Neuronal stem cell (in vitro differentiated cells): ENCODE data around the gene XRCC3.
A peak's percentile ranks its signal among the peaks of the same experiment; 100 is the strongest.

ENCODE experiments used
- DNase-seq: peaks from one replicate; pipeline ENCODE4 v3.0.0-alpha.2; 2013; ENCODE audit warnings: low spot score
- H2AFZ ChIP-seq: one replicate; pipeline ENCODE4 v1.6.1; 2013; ENCODE audit warnings: mild to moderate bottlenecking, low read length, inconsistent platforms
- H2AK5ac ChIP-seq: 2 replicates; pipeline ENCODE4 v1.6.1; 2013; ENCODE audit warnings: low read depth, mild to moderate bottlenecking, inconsistent platforms, low read length, moderate library complexity, mixed read lengths
- H2BK120ac ChIP-seq: 2 replicates; pipeline ENCODE4 v1.6.1; 2013; ENCODE audit warnings: low read depth, mild to moderate bottlenecking, inconsistent platforms, low read length, moderate library complexity, mixed read lengths
- H2BK12ac ChIP-seq: one replicate; pipeline ENCODE4 v1.6.1; 2013; ENCODE audit warnings: low read length, inconsistent platforms
- H2BK15ac ChIP-seq: 2 replicates; pipeline ENCODE4 v1.6.1; 2013; ENCODE audit warnings: mild to moderate bottlenecking, low read length, inconsistent platforms, mixed read lengths
- H2BK5ac ChIP-seq: one replicate; pipeline ENCODE4 v1.6.1; 2013; ENCODE audit warnings: inconsistent platforms, mild to moderate bottlenecking, low read length, moderate library complexity
- H3K14ac ChIP-seq: one replicate; pipeline ENCODE4 v1.6.1; 2013; ENCODE audit warnings: low read length, inconsistent platforms
- H3K18ac ChIP-seq: 2 replicates; pipeline ENCODE4 v1.6.1; 2013; ENCODE audit warnings: low read length, inconsistent platforms
- H3K23ac ChIP-seq: 2 replicates; pipeline ENCODE4 v1.6.1; 2013; ENCODE audit warnings: low read depth, mild to moderate bottlenecking, mixed read lengths, low read length, inconsistent platforms; ENCODE audit not compliant: poor library complexity
- H3K27ac ChIP-seq: replicated peaks from 3 replicates; pipeline ENCODE4 v1.5.1; 2013; ENCODE audit warnings: low read length, inconsistent platforms
- H3K27me3 ChIP-seq, 3 experiments: 2 replicates each; pipeline ENCODE4 v1.6.1; 2013; ENCODE audit warnings: low read length in 3 of 3, mild to moderate bottlenecking in 2 of 3, inconsistent platforms in 1 of 3, low read depth in 1 of 3, mixed read lengths in 1 of 3, moderate library complexity in 1 of 3; ENCODE audit not compliant: control insufficient read depth in 3 of 3, insufficient read depth in 3 of 3
- H3K36me3 ChIP-seq, 2 donors: replicated peaks in 1 of 2; 2 replicates each; pipeline ENCODE4 v1.6.1; 2013; ENCODE audit warnings: low read length in 2 of 2; ENCODE audit not compliant: control insufficient read depth in 2 of 2, insufficient read depth in 2 of 2
- H3K4ac ChIP-seq: 2 replicates; pipeline ENCODE4 v1.6.1; 2013; ENCODE audit warnings: inconsistent platforms, mild to moderate bottlenecking, low read length, moderate library complexity
- H3K4me1 ChIP-seq, 2 donors: 1 replicate in 1 of 2; 2 replicates in 1 of 2; pipeline ENCODE4 v1.6.1; 2013; ENCODE audit warnings: low read length in 2 of 2, low read depth in 1 of 2; ENCODE audit not compliant: control insufficient read depth in 2 of 2, insufficient read depth in 1 of 2
- H3K4me2 ChIP-seq: one replicate; pipeline ENCODE4 v1.6.1; 2013; ENCODE audit warnings: mild to moderate bottlenecking, low read length, inconsistent platforms; ENCODE audit not compliant: insufficient read depth, poor library complexity, severe bottlenecking
- H3K4me3 ChIP-seq, 2 donors: 2 replicates each; pipeline ENCODE4 v1.5.1; 2013; ENCODE audit warnings: low read length in 2 of 2, mild to moderate bottlenecking in 2 of 2, inconsistent platforms in 1 of 2, moderate library complexity in 1 of 2
- H3K79me1 ChIP-seq: one replicate; pipeline ENCODE4 v1.6.1; 2013; ENCODE audit warnings: low read depth, mild to moderate bottlenecking, inconsistent platforms, low read length, moderate library complexity
- H3K9ac ChIP-seq: one replicate; pipeline ENCODE4 v1.6.1; 2013; ENCODE audit warnings: mild to moderate bottlenecking, low read depth, low read length, inconsistent platforms; ENCODE audit not compliant: poor library complexity
- H3K9me3 ChIP-seq, 2 donors: replicated peaks in 1 of 2; 2 replicates each; pipeline versions ENCODE3 to v1.6.1; 2013; ENCODE audit warnings: low read length in 2 of 2, mild to moderate bottlenecking in 2 of 2, inconsistent platforms in 1 of 2, low read depth in 1 of 2, mixed read lengths in 1 of 2, moderate library complexity in 1 of 2; ENCODE audit not compliant: control insufficient read depth in 2 of 2, insufficient read depth in 1 of 2
- H4K8ac ChIP-seq: one replicate; pipeline ENCODE4 v1.6.1; 2013; ENCODE audit warnings: low read depth, mild to moderate bottlenecking, inconsistent platforms, low read length, moderate library complexity
- H4K91ac ChIP-seq: one replicate; pipeline ENCODE4 v1.6.1; 2013; ENCODE audit warnings: low read length, low read depth, mild to moderate bottlenecking, inconsistent platforms; ENCODE audit not compliant: poor library complexity
- WGBS, 2 donors: extraction: QIAGEN DNeasy Blood & Tissue Kit; methylation state at CpG; one replicate each; pipeline ENCODE4 v1.1.7; 2013; ENCODE audit warnings: missing lambda C conversion rate in 2 of 2, mixed read lengths in 1 of 2; ENCODE audit not compliant: insufficient read length in 2 of 2, insufficient replicate concordance in 1 of 2; ENCODE audit errors: extremely low coverage in 2 of 2; 5-methylcytosine and 5-hydroxymethylcytosine counted together

XRCC3 gene

DNA sequence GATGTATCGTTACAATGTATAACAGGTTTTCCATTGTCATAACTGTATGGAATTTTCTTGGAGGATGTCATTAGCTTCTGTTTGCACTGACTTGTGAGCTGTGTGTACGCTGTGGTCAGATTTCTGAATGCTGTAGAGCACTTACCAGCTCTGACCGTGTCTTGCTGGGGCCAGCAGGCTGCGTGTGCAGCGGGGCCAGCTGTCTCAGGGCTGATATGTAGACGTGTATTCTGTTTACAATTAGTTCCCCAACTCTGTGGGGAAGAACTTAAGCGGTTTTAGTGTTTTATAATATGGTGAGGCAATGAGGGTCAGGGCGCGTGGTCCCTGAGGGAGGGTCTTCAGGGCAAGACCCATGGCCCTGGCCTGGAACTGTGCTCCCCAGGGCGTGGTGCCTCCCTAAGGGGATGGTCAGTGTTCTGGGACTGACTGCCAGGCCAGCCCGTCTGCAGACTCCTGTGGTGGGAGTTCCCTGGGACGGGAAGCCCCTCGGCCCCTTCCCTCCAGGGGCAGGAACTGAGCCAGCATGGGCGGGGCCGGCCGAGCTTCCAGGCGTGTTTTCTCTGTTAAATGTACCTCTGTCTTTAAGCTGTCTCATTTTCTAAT, 18.7 kb downstream of the XRCC3 start:
- no peak overlapping the region for H2AK5ac ChIP-seq
- no peak overlapping the region for H2BK15ac ChIP-seq
- H2AFZ ChIP-seq = no peak overlapping the region
- no peak overlapping the region for H4K8ac ChIP-seq
- no peak overlapping the region for H2BK12ac ChIP-seq
- no peak overlapping the region for H2BK120ac ChIP-seq
- no peaks in the 10 kb centered on the region for H3K9me3 ChIP-seq
- H2BK5ac ChIP-seq = no peak overlapping the region
- peaks cover 60 to 94% of the 10 kb centered on the region in 2 donors for H3K36me3 ChIP-seq
- H4K91ac ChIP-seq = no peak overlapping the region
- H3K18ac ChIP-seq = no peak overlapping the region
- no peaks in the 10 kb centered on the region for H3K27me3 ChIP-seq
- peaks cover 11% of the 10 kb centered on the region for H3K79me1 ChIP-seq
- no CpG with 5 or more reads among the region's 17 CpGs for WGBS, 2 donors
- no peak overlapping the region for H3K4ac ChIP-seq
- H3K4me2 ChIP-seq = no peak overlapping the region
- no peak overlapping the region for H3K9ac ChIP-seq
- peaks cover 3 to 9% of the 10 kb centered on the region in 2 donors for H3K4me1 ChIP-seq
- H3K23ac ChIP-seq = no peak overlapping the region
- H3K14ac ChIP-seq = no peak overlapping the region
- H3K4me3 ChIP-seq = no peak overlapping the region
- H3K27ac ChIP-seq = no peak overlapping the region
- DNase-seq = no peak

DNA sequence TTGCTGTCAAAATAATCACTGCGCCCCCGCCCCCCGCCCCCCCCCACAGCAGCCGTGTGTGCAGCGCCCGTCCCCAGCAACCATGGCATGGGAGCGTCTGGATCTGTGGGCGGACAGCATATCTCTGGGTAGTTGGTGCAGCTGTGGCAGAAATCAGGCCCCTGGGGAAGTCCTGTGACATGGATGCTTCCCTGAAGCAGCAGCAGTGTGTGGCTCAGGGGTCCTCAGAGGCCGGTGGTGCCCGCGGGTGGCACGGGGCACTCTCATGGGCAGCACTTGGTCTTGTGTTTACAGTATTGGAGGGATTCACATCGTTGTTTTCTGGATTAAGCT, 19.2 kb downstream of the XRCC3 start:
- Histone ChIP-seq H3K4ac (no peak overlapping the region), H3K36me3 (peaks cover 58 to 91% of the 10 kb centered on the region in 2 donors), H3K79me1 (peaks cover 10% of the 10 kb centered on the region), H3K4me1 (peaks cover 3 to 9% of the 10 kb centered on the region in 2 donors), H3K18ac (no peak overlapping the region), H4K8ac (no peak overlapping the region), H3K27me3 (no peaks in the 10 kb centered on the region), H3K23ac (no peak overlapping the region), H2AK5ac (no peak overlapping the region), H2BK15ac (no peak overlapping the region), H2BK5ac (no peak overlapping the region), H4K91ac (no peak overlapping the region), H2AFZ (no peak overlapping the region), H3K4me3 (no peak overlapping the region), H3K4me2 (no peak overlapping the region), H3K9me3 (no peaks in the 10 kb centered on the region), H2BK12ac (no peak overlapping the region), H3K14ac (peak overlapping the region; percentile 38), H3K9ac (no peak overlapping the region), H3K27ac (no peak overlapping the region), H2BK120ac (no peak overlapping the region)
- DNase-seq = no peak
- WGBS, 2 donors = no CpG with 5 or more reads among the region's 13 CpGs

DNA sequence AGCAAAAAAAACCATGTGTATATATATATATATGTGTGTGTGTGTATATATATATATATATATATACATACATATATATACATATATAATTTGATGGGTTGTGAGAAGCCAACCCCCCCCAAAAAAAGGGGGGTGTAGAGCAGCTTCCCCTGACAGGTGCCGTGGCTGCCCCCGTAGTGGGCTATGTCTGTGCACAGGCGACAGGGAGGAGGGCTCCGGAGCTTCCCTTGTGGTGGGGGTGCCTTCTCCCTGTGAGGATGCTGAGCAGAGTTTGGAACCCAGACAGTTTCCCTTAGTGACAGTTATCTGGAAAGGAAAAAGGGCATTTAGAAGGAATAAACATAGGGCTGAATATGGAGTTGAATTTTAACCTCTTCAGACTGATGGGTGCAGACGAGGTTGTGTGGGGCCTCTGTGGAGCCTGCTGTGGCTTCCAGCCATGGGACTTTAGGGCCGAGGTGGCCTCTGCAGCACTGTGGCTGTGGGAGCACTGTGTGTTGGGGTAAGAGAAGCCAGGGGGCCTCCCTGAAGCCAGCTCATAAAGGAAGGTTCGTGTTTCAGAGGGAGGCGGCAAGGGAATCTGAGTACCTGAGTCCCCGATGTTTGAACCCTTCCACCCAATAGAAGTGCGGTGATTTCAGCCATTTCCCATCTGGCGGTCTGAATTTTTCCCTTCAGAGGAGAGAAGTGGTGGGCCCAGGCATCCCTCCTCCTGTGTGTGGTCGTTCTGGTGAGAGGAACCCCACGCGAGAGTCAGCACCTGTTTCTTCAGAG, 19.8 kb downstream of the XRCC3 start:
- Histone ChIP-seq H3K9ac (no peak overlapping the region), H2AFZ (no peak overlapping the region), H2BK12ac (no peak overlapping the region), H3K14ac (no peak overlapping the region), H3K9me3 (no peaks in the 10 kb centered on the region), H3K4ac (no peak overlapping the region), H3K79me1 (peaks cover 10% of the 10 kb centered on the region), H3K18ac (peak overlapping the region; percentile 76), H4K8ac (no peak overlapping the region), H3K23ac (no peak overlapping the region), H3K4me2 (no peak overlapping the region), H4K91ac (no peak overlapping the region), H2BK5ac (no peak overlapping the region), H2BK120ac (no peak overlapping the region), H3K27me3 (no peaks in the 10 kb centered on the region), H3K4me3 (no peak overlapping the region), H3K36me3 (peaks cover 54 to 91% of the 10 kb centered on the region in 2 donors), H2BK15ac (no peak overlapping the region), H3K27ac (no peak overlapping the region), H2AK5ac (no peak overlapping the region), H3K4me1 (peaks cover 3 to 9% of the 10 kb centered on the region in 2 donors)
- DNase-seq = no peak
- no CpG with 5 or more reads among the region's 14 CpGs for WGBS, 2 donors

DNA sequence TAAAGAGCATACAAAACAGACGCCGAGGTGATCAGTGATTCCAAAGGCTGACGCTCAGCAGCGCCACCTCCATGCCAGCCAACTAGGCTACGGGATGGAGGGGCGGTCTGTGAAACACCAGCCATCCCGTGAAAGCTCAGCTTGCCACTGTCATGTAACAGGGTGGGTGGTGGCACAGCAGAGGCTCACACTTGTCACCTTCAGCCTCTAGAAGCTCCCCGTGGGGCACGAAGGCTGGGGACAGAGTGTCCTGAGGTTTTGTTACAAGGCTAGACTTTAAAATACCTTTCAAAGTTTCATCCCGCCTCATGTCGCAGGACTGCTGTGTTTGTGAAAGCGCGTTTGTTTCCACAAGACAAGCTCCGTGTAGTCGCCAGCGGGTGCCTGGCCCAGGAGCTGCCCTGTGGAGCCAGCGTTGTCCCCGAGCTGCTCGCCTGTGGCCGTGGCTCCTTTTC, 20.7 kb downstream of the XRCC3 start:
- no peak overlapping the region for H2AFZ ChIP-seq
- H3K14ac ChIP-seq = no peak overlapping the region
- H3K4me2 ChIP-seq = no peak overlapping the region
- H3K36me3 ChIP-seq = peaks cover 49 to 90% of the 10 kb centered on the region in 2 donors
- H3K23ac ChIP-seq = no peak overlapping the region
- H3K27ac ChIP-seq = no peak overlapping the region
- H2BK120ac ChIP-seq = no peak overlapping the region
- no peak overlapping the region for H3K4me3 ChIP-seq
- no peak overlapping the region for H4K91ac ChIP-seq
- no peaks in the 10 kb centered on the region for H3K27me3 ChIP-seq
- WGBS, 2 donors = no CpG with 5 or more reads among the region's 20 CpGs
- peaks cover 10% of the 10 kb centered on the region for H3K79me1 ChIP-seq
- no peak overlapping the region for H2BK12ac ChIP-seq
- H3K4me1 ChIP-seq = peaks cover 3 to 9% of the 10 kb centered on the region in 2 donors
- H2AK5ac ChIP-seq = no peak overlapping the region
- no peak overlapping the region for H3K9ac ChIP-seq
- no peak for DNase-seq
- H3K9me3 ChIP-seq = no peaks in the 10 kb centered on the region
- no peak overlapping the region for H4K8ac ChIP-seq
- no peak overlapping the region for H2BK15ac ChIP-seq
- H2BK5ac ChIP-seq = no peak overlapping the region
- no peak overlapping the region for H3K4ac ChIP-seq
- H3K18ac ChIP-seq = no peak overlapping the region
